GM18499 (cell line): ENCODE measurements around the gene MAP3K3.

Source experiments
- ATAC-seq: cut with Tn5 transposase; IDR thresholded peaks from one replicate; pipeline ENCODE4 v1.9.1; 2021; ENCODE audit warnings: moderate number of reproducible peaks; ENCODE audit not compliant: insufficient read depth, unreplicated experiment

MAP3K3 gene

GRCh38 chr17:63621229-63621683 lies 961 bp upstream of the MAP3K3 start:
- no peak for ATAC-seq

- ATAC-seq = no peak
Observed at GRCh38 chr17:63622574-63623390, 565 bp downstream of the MAP3K3 start.

- ATAC-seq = no peak
Observed at GRCh38 chr17:63623786-63624530, 1.7 kb downstream of the MAP3K3 start.

GRCh38 chr17:63624531-63624880 lies 2.3 kb downstream of the MAP3K3 start:
- ATAC-seq = no peak

- ATAC-seq = no peak
Observed at GRCh38 chr17:63626551-63627180, 4.4 kb downstream of the MAP3K3 start.

- no peak for ATAC-seq
Observed at GRCh38 chr17:63629627-63630026, 7.4 kb downstream of the MAP3K3 start.

- no peak for ATAC-seq
Observed at GRCh38 chr17:63631062-63631461, 8.8 kb downstream of the MAP3K3 start.

GRCh38 chr17:63631626-63632025 lies 9.4 kb downstream of the MAP3K3 start:
- ATAC-seq = no peak

GRCh38 chr17:63633742-63634141 lies 11.5 kb downstream of the MAP3K3 start:
- no peak for ATAC-seq

- no peak for ATAC-seq
Observed at GRCh38 chr17:63634163-63634562, 11.9 kb downstream of the MAP3K3 start.

- ATAC-seq = no peak
Observed at GRCh38 chr17:63634816-63635215, 12.6 kb downstream of the MAP3K3 start.

- no peak for ATAC-seq
Observed at GRCh38 chr17:63635290-63635689, 13.1 kb downstream of the MAP3K3 start.

GRCh38 chr17:63635787-63636186 lies 13.6 kb downstream of the MAP3K3 start:
- no peak for ATAC-seq

- ATAC-seq = no peak
Observed at GRCh38 chr17:63639125-63639524, 16.9 kb downstream of the MAP3K3 start.

GRCh38 chr17:63640038-63640437 lies 17.8 kb downstream of the MAP3K3 start:
- no peak for ATAC-seq

GRCh38 chr17:63641692-63642448 lies 19.7 kb downstream of the MAP3K3 start:
- ATAC-seq = no peak

- no peak for ATAC-seq
Observed at GRCh38 chr17:63644846-63645245, 22.6 kb downstream of the MAP3K3 start.

- ATAC-seq = peak; percentile 25
Observed at GRCh38 chr17:63645775-63646487, 23.7 kb downstream of the MAP3K3 start.

- ATAC-seq = peak; percentile 54
Observed at GRCh38 chr17:63646488-63646806, 24.2 kb downstream of the MAP3K3 start.
